GM18502 (cell line): Measurements from ENCODE around the gene UBTFL1.
A peak's percentile ranks its signal among the peaks of the same experiment; 100 is the strongest.
"Not testable (repeated sequence)": the region's sequence is repeated elsewhere in the genome, so short reads cannot be mapped to it uniquely, and the experiment has no call there.

Experiments
- ATAC-seq: cut with Tn5 transposase; IDR thresholded peaks from one replicate; pipeline ENCODE4 v1.9.1; 2021; ENCODE audit warnings: mild to moderate bottlenecking; ENCODE audit not compliant: unreplicated experiment, poor library complexity

Gene UBTFL1

GRCh38 chr11:90085650-90086049 is at the start of gene UBTFL1:
Gene UBTFL1 (plus strand): TSS chr11:90085950. CDS start chr11:90085950, 0 bp downstream.
- ATAC-seq: not testable (repeated sequence)

DNA sequence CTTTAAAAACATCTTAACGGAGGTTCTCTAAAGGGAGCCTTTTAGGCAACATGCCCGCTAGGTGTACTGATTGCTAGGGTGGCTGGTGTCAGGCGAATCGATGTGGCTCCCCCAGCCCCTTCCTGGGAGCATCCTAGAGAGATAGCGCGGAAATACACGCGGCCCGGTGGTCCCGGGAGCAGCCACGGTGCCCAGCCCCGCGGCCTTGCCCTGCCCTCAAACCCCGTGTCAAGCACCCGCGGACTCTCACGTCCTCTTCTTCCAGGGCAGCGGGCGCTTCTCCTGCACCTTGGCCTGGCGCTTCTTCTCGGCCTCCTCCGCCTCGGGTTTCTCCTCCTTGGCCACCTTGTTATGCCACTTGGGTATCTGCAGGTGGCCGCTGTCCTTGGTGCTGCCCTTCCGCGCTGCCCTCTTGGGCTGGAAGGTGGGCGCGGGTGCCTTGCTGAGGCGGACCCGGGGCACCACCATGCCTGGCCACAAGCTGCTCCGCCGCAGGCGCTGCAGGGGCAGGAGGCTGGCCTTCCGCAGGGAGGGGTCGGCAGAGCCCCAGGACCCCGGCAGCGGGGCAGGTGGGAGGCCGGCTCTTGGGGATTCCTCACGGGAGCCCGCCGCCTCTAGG is 34.0 kb upstream of the UBTFL1 start:
- not testable (repeated sequence) for ATAC-seq

DNA sequence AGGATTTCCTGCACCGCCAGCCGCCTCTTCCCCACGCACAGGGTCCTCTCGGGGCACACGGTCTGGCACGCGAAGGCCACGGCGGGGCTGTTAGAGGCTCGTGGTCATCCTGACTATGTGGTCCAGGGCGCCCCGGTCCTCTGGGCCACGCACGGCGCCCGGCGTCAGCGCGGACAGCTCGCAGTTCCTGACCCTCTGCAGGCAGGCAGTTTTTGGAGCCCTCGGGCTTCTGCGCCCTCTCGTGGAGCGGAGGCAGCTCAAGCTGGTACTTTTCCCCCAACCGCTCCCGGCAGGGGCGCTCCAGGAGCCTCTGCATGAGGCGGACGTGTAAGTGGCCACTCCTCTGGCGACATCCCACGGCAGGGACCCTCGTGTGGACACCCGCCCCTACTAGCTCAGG is 33.4 kb upstream of the UBTFL1 start:
- ATAC-seq: not testable (repeated sequence)

DNA sequence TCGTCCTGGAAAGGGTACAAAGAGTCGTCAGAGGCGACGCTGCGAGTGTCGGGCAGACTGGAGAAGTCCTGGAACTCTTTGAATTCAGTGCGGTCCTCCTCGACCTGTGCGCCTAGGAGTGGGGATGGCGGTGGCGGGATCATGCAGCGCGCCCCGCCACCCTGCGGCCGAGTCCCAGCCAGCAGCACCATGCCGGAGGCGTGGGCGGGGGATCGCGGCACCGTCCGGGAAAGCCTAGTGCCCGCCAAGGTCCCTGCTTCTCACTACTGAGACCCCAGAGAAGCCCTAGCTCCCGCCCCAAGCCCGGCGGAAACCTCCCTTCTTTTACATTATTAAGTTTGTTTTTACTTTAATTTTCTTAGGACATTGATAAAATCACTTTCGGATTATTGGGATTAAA is 32.2 kb upstream of the UBTFL1 start:
- ATAC-seq: not testable (repeated sequence)

GRCh38 chr11:90088731-90089130 is 3.0 kb downstream of the UBTFL1 start:
- ATAC-seq: not testable (repeated sequence)

GRCh38 chr11:90095230-90095924 is 9.6 kb downstream of the UBTFL1 start:
- not testable (repeated sequence) for ATAC-seq

- not testable (repeated sequence) for ATAC-seq
These were observed 12.5 kb downstream of the UBTFL1 start for GRCh38 chr11:90098261-90098660.

DNA sequence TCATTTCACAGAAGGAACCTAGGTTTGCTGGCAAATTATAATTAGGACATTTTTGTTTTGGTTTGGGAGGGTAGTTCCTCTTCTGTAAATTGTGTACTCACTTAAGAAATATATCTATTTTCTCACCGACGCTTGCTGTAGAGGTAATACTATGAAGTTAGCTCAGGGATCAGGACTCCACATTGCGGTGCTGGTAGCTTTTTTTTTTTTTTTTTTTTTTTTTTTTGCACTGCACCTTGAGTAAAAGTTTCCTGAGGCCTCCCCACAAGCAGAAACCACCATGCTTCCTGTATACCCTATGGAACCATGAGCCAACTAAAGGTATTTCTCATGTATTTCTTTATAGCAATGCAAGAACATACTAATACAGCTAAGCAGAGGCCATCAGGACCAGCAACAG is 14.7 kb downstream of the UBTFL1 start:
- no peak for ATAC-seq

- no peak for ATAC-seq
These were observed 27.8 kb downstream of the UBTFL1 start for GRCh38 chr11:90113541-90113940.

- no peak for ATAC-seq
These were observed 34.4 kb downstream of the UBTFL1 start for GRCh38 chr11:90120191-90120590.

DNA sequence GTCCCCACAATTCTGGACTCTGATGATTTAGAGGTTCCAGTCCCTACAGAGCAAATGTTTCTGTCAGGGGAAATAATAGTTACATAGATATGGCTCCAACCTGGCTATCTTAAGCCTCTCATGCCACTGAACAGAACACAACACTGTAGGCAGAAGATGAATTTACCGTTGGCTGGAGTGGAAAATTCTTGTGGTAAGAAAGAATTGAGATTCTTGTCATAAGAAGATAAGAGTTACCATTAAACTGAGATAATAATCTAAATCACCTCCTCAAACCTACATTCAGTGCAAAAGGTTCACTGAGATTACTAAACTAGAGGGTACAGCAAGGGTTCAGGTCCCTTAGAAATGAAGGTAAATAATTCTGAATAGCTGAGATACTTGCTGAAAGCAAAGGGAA is 38.6 kb downstream of the UBTFL1 start:
- no peak for ATAC-seq

- no peak for ATAC-seq
These were observed 39.2 kb downstream of the UBTFL1 start for GRCh38 chr11:90124946-90125345.

- no peak for ATAC-seq
These were observed 48.1 kb downstream of the UBTFL1 start for GRCh38 chr11:90133560-90134477.

DNA sequence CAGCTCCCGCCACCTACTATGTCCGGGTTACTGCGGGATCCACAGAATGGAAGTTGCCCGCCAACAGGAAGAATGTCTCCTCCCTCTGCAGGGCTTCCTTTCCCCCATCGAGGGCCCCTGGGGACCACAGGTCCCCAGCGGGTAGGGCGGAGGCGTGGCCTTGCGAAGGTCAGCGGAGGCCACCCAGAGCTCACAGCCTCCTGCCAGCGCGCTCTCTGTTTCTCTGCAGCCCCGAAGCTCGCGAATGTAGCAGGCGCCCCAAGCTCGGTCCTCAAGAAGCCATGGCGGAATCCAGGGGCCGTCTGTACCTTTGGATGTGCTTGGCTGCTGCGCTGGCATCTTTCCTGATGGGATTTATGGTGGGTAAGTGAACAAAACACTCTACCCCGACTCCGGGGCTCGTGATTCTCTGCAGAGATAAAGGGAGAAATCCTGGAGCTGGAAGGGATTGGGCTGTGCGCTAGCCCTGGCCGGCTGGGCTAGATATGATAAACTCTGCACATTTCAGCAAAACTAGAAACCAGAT is 48.8 kb downstream of the UBTFL1 start, which contains the start of gene NAALAD2:
TSS of gene NAALAD2 (plus strand) at position 186 of the 526 bp plus-strand sequence. CDS start at position 282, 96 bp downstream.
- peak; percentile 74 for ATAC-seq

- no peak for ATAC-seq
These were observed 49.3 kb downstream of the UBTFL1 start for GRCh38 chr11:90135016-90135415.
